GM23338 (cell line): ENCODE measurements around the gene BEND2. TPM values are rescaled to one million over a fixed set of nuclear protein-coding genes. Genes with fewer than 3 reads are reported as not detected.

Source experiments
- ATAC-seq: fragments of 200-7000 bp; cut with Tn5 transposase; 3 replicates; pipeline ENCODE4 v1.9.1; 2020
- DNase-seq: peaks from one replicate; pipeline ENCODE4 v3.0.0-alpha.2; 2015; ENCODE audit warnings: low spot score
- H2AFZ ChIP-seq: fragments of 200-600 bp; sonication (generic); 2 replicates; pipeline ENCODE4 v1.8.0; 2016; ENCODE audit warnings: antibody characterized with exemption, mild to moderate bottlenecking, moderate library complexity
- H3F3A ChIP-seq: fragments of 200-600 bp; sonication (generic); replicated peaks from 2 replicates; pipeline ENCODE4 v1.8.0; 2017; ENCODE audit warnings: antibody characterized with exemption, mixed run types, low read depth
- H3K27ac ChIP-seq: fragments of 200-600 bp; sonication (generic); 2 replicates; pipeline ENCODE4 v1.6.1; 2016; ENCODE audit warnings: low read depth
- H3K27me3 ChIP-seq: fragments of 200-600 bp; sonication (generic); 2 replicates; pipeline ENCODE4 v1.8.0; 2016; ENCODE audit warnings: mild to moderate bottlenecking, mixed run types, moderate library complexity; ENCODE audit not compliant: insufficient read depth
- H3K36me3 ChIP-seq: fragments of 200-600 bp; sonication (generic); 2 replicates; pipeline ENCODE4 v1.8.0; 2016; ENCODE audit warnings: mild to moderate bottlenecking; ENCODE audit not compliant: insufficient read depth
- H3K4me1 ChIP-seq: fragments of 200-600 bp; sonication (generic); 2 replicates; pipeline ENCODE4 v1.8.0; 2016; ENCODE audit warnings: mild to moderate bottlenecking, moderate library complexity; ENCODE audit not compliant: insufficient read depth
- H3K4me2 ChIP-seq: fragments of 200-600 bp; sonication (generic); 2 replicates; pipeline ENCODE4 v1.7.1; 2017; ENCODE audit warnings: mixed run types
- H3K4me3 ChIP-seq: fragments of 200-600 bp; sonication (generic); 2 replicates; pipeline ENCODE4 v1.6.1; 2016; ENCODE audit warnings: mixed run types
- H3K79me2 ChIP-seq: fragments of 200-600 bp; sonication (generic); replicated peaks from 2 replicates; pipeline ENCODE4 v1.8.0; 2017; ENCODE audit warnings: mild to moderate bottlenecking; ENCODE audit not compliant: insufficient read depth
- H3K9me2 ChIP-seq: fragments of 200-600 bp; sonication (generic); 2 replicates; pipeline ENCODE4 v1.8.0; 2017; ENCODE audit not compliant: insufficient read depth
- H4K20me1 ChIP-seq: fragments of 200-600 bp; sonication (generic); replicated peaks from 2 replicates; pipeline ENCODE4 v1.8.0; 2017; ENCODE audit warnings: mild to moderate bottlenecking; ENCODE audit not compliant: insufficient read depth
- H3K27ac Mint-ChIP-seq: 2 replicates; pipeline ENCODE4 v1.8.0; 2020; ENCODE audit warnings: inconsistent platforms, mild to moderate bottlenecking, moderate library complexity, mixed read lengths
- H3K27me3 Mint-ChIP-seq: 3 replicates; pipeline ENCODE4 v1.8.0; 2022; ENCODE audit warnings: low read depth, mild to moderate bottlenecking, moderate library complexity, mixed read lengths, inconsistent platforms; ENCODE audit not compliant: insufficient read depth, poor library complexity
- H3K36me3 Mint-ChIP-seq: 3 replicates; pipeline ENCODE4 v1.8.0; 2021; ENCODE audit warnings: low read depth, mild to moderate bottlenecking, inconsistent platforms, moderate library complexity, mixed read lengths
- H3K4me1 Mint-ChIP-seq: 3 replicates; pipeline ENCODE4 v1.8.0; 2020; ENCODE audit warnings: mild to moderate bottlenecking, inconsistent platforms, mixed read lengths
- H3K4me3 Mint-ChIP-seq: 3 replicates; pipeline ENCODE4 v1.8.0; 2021; ENCODE audit warnings: moderate library complexity, mild to moderate bottlenecking, inconsistent platforms, mixed read lengths
- H3K9me3 Mint-ChIP-seq: 3 replicates; pipeline ENCODE4 v1.8.0; 2020; ENCODE audit warnings: moderate library complexity, mild to moderate bottlenecking, inconsistent platforms, mixed read lengths
- CREB1 ChIP-seq: fragments of 250-450 bp; sonication (Bioruptor Pico); IDR thresholded peaks from 2 replicates; pipeline ENCODE4 v1.5.0; 2020; ENCODE audit warnings: low read depth, mild to moderate bottlenecking, moderate library complexity
- CTCF ChIP-seq, 2 experiments: fragments of 200-600 bp in 1 of 2; sonication (generic) in 1 of 2; conservative IDR thresholded peaks; 2 replicates each; pipeline versions ENCODE4 v1.5.1 to v1.6.1; 2016 to 2017; ENCODE audit warnings: antibody characterized with exemption in 2 of 2, low read depth in 2 of 2, mild to moderate bottlenecking in 2 of 2, moderate library complexity in 1 of 2
- ETS1 ChIP-seq: IDR thresholded peaks from 2 replicates; pipeline ENCODE4 v1.6.1; 2016; ENCODE audit warnings: antibody characterized with exemption
- EZH2 ChIP-seq: fragments of 200-600 bp; sonication (generic); IDR thresholded peaks from one replicate; pipeline ENCODE4 v1.8.0; 2017; ENCODE audit warnings: antibody characterized with exemption, mild to moderate bottlenecking, low read depth; ENCODE audit not compliant: unreplicated experiment
- EZH2phosphoT487 ChIP-seq: fragments of 200-600 bp; sonication (generic); IDR thresholded peaks from one replicate; pipeline ENCODE4 v1.8.1; 2018; ENCODE audit warnings: antibody characterized with exemption; ENCODE audit not compliant: unreplicated experiment
- JUNB ChIP-seq: IDR thresholded peaks from one replicate; pipeline ENCODE4 v1.6.1; 2016; ENCODE audit warnings: antibody characterized with exemption; ENCODE audit not compliant: unreplicated experiment
- NANOG ChIP-seq: IDR thresholded peaks from 2 replicates; pipeline ENCODE4 v1.6.1; 2016; ENCODE audit warnings: antibody characterized with exemption, borderline replicate concordance
- POLR2AphosphoS5 ChIP-seq: IDR thresholded peaks from 2 replicates; pipeline ENCODE4 v1.6.1; 2016; ENCODE audit warnings: antibody characterized with exemption, low read depth
- STAT1 ChIP-seq: IDR thresholded peaks from one replicate; pipeline ENCODE4 v1.6.1; 2016; ENCODE audit warnings: antibody characterized with exemption; ENCODE audit not compliant: unreplicated experiment
- ZNF114 ChIP-seq: fragments of 250-450 bp; sonication (Bioruptor Pico); IDR thresholded peaks from 2 replicates; pipeline ENCODE4 v1.5.0; 2020; ENCODE audit warnings: mild to moderate bottlenecking, moderate library complexity
- ZNF331 ChIP-seq: fragments of 250-450 bp; sonication (Bioruptor Pico); IDR thresholded peaks from 2 replicates; pipeline ENCODE4 v1.5.0; 2020; ENCODE audit warnings: low read depth, mild to moderate bottlenecking, moderate library complexity
- long read RNA-seq: library from polyadenylated mRNA; unstranded; transcript quantifications from one replicate; pipeline ENCODE4 v2.0.0, GENCODE V29; 2020; ENCODE audit not compliant: unreplicated experiment
- polyA plus RNA-seq: library from polyadenylated mRNA; unstranded; fragments of >200 nt; fragmentation: Nextera tagmentation; extraction: Ambion mirVana; gene quantifications from 2 replicates; pipeline ENCODE4 v1.2.1, GENCODE V29; 2016
- total RNA-seq: library from RNA; depleted of rRNA; stranded (reverse); fragments of >200 nt; shearing (Covaris generic); gene quantifications from 2 replicates; pipeline ENCODE4 v1.2.3, GENCODE V29; 2014; rRNA removed
- TF ChIP-seq, protein P1 (sequence below): fragments of 250-450 bp; sonication (Bioruptor Pico); IDR thresholded peaks from 2 replicates; pipeline ENCODE4 v1.5.0; 2020; ENCODE audit warnings: mild to moderate bottlenecking, moderate library complexity
- TF ChIP-seq, protein P2 (sequence below): IDR thresholded peaks from one replicate; pipeline ENCODE4 v1.6.1; 2018; ENCODE audit warnings: antibody characterized with exemption; ENCODE audit not compliant: unreplicated experiment

Gene BEND2
- not detected in 2 replicates for total RNA-seq
- polyA plus RNA-seq, result not detected in 2 replicates
- long read RNA-seq, result 0 reads

- Histone ChIP-seq H3F3A (no peaks in the 10 kb centered on the region), H3K4me2 (no peak within 1 kb of the TSS), H3K36me3 (no peaks in the 10 kb centered on the region), H3K79me2 (no peaks in the 10 kb centered on the region), H3K27me3 (no peaks in the 10 kb centered on the region), H3K27ac (no peak within 1 kb of the TSS), H3K4me3 (no peak within 1 kb of the TSS), H3K4me1 (no peaks in the 10 kb centered on the region), H3K9me2 (no peaks in the 10 kb centered on the region), H4K20me1 (no peaks in the 10 kb centered on the region), H2AFZ (no peak within 1 kb of the TSS)
- no peak for ATAC-seq
- H3K4me3 Mint-ChIP-seq, result no peak within 1 kb of the TSS
- TF ChIP-seq STAT1 (no peak), CREB1 (CRISPR knock-in tag) (no peak), ETS1 (no peak), POLR2AphosphoS5 (no peak), ZNF331 (CRISPR knock-in tag) (no peak), EZH2 (no peak), CTCF (conservative IDR thresholded peaks at IDR 0.05; ENCODE audit: low read depth in 2 of 2) (no peak), JUNB (no peak), NANOG (no peak), EZH2phosphoT487 (no peak), ZNF114 (CRISPR knock-in tag) (no peak)
- TF ChIP-seq, protein P1, sequence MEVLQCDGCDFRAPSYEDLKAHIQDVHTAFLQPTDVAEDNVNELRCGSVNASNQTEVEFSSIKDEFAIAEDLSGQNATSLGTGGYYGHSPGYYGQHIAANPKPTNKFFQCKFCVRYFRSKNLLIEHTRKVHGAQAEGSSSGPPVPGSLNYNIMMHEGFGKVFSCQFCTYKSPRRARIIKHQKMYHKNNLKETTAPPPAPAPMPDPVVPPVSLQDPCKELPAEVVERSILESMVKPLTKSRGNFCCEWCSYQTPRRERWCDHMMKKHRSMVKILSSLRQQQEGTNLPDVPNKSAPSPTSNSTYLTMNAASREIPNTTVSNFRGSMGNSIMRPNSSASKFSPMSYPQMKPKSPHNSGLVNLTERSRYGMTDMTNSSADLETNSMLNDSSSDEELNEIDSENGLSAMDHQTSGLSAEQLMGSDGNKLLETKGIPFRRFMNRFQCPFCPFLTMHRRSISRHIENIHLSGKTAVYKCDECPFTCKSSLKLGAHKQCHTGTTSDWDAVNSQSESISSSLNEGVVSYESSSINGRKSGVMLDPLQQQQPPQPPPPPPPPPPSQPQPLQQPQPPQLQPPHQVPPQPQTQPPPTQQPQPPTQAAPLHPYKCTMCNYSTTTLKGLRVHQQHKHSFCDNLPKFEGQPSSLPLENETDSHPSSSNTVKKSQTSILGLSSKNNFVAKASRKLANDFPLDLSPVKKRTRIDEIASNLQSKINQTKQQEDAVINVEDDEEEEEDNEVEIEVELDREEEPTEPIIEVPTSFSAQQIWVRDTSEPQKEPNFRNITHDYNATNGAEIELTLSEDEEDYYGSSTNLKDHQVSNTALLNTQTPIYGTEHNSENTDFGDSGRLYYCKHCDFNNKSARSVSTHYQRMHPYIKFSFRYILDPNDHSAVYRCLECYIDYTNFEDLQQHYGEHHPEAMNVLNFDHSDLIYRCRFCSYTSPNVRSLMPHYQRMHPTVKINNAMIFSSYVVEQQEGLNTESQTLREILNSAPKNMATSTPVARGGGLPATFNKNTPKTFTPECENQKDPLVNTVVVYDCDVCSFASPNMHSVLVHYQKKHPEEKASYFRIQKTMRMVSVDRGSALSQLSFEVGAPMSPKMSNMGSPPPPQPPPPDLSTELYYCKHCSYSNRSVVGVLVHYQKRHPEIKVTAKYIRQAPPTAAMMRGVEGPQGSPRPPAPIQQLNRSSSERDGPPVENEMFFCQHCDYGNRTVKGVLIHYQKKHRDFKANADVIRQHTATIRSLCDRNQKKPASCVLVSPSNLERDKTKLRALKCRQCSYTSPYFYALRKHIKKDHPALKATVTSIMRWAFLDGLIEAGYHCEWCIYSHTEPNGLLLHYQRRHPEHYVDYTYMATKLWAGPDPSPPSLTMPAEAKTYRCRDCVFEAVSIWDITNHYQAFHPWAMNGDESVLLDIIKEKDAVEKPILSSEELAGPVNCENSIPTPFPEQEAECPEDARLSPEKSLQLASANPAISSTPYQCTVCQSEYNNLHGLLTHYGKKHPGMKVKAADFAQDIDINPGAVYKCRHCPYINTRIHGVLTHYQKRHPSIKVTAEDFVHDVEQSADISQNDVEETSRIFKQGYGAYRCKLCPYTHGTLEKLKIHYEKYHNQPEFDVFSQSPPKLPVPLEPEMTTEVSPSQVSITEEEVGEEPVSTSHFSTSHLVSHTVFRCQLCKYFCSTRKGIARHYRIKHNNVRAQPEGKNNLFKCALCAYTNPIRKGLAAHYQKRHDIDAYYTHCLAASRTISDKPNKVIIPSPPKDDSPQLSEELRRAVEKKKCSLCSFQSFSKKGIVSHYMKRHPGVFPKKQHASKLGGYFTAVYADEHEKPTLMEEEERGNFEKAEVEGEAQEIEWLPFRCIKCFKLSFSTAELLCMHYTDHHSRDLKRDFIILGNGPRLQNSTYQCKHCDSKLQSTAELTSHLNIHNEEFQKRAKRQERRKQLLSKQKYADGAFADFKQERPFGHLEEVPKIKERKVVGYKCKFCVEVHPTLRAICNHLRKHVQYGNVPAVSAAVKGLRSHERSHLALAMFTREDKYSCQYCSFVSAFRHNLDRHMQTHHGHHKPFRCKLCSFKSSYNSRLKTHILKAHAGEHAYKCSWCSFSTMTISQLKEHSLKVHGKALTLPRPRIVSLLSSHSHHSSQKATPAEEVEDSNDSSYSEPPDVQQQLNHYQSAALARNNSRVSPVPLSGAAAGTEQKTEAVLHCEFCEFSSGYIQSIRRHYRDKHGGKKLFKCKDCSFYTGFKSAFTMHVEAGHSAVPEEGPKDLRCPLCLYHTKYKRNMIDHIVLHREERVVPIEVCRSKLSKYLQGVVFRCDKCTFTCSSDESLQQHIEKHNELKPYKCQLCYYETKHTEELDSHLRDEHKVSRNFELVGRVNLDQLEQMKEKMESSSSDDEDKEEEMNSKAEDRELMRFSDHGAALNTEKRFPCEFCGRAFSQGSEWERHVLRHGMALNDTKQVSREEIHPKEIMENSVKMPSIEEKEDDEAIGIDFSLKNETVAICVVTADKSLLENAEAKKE, result no peak
- TF ChIP-seq, protein P2, sequence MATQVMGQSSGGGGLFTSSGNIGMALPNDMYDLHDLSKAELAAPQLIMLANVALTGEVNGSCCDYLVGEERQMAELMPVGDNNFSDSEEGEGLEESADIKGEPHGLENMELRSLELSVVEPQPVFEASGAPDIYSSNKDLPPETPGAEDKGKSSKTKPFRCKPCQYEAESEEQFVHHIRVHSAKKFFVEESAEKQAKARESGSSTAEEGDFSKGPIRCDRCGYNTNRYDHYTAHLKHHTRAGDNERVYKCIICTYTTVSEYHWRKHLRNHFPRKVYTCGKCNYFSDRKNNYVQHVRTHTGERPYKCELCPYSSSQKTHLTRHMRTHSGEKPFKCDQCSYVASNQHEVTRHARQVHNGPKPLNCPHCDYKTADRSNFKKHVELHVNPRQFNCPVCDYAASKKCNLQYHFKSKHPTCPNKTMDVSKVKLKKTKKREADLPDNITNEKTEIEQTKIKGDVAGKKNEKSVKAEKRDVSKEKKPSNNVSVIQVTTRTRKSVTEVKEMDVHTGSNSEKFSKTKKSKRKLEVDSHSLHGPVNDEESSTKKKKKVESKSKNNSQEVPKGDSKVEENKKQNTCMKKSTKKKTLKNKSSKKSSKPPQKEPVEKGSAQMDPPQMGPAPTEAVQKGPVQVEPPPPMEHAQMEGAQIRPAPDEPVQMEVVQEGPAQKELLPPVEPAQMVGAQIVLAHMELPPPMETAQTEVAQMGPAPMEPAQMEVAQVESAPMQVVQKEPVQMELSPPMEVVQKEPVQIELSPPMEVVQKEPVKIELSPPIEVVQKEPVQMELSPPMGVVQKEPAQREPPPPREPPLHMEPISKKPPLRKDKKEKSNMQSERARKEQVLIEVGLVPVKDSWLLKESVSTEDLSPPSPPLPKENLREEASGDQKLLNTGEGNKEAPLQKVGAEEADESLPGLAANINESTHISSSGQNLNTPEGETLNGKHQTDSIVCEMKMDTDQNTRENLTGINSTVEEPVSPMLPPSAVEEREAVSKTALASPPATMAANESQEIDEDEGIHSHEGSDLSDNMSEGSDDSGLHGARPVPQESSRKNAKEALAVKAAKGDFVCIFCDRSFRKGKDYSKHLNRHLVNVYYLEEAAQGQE, result no peak
- no peak for DNase-seq
- no peak within 1 kb of the TSS for H3K27ac Mint-ChIP-seq
- no peaks in the 10 kb centered on the region for H3K36me3 Mint-ChIP-seq
- peaks cover 2% of the 10 kb centered on the region for H3K27me3 Mint-ChIP-seq
- no peaks in the 10 kb centered on the region; the same call in 2 of the 3 replicates for H3K4me1 Mint-ChIP-seq
- no peaks in the 10 kb centered on the region for H3K9me3 Mint-ChIP-seq
These were observed at the start of gene BEND2 for GRCh38 chrX:18220786-18221185. Gene BEND2 (minus strand): TSS chrX:18220886. CDS start chrX:18220750, 136 bp downstream.
